HK-2 (cell line): ENCODE results near the gene PDCD6IP.

ENCODE experiments used
- DNase-seq: peaks from one replicate; pipeline ENCODE4 v3.0.0-alpha.2; 2018; ENCODE audit not compliant: unreplicated experiment

Gene PDCD6IP

DNA sequence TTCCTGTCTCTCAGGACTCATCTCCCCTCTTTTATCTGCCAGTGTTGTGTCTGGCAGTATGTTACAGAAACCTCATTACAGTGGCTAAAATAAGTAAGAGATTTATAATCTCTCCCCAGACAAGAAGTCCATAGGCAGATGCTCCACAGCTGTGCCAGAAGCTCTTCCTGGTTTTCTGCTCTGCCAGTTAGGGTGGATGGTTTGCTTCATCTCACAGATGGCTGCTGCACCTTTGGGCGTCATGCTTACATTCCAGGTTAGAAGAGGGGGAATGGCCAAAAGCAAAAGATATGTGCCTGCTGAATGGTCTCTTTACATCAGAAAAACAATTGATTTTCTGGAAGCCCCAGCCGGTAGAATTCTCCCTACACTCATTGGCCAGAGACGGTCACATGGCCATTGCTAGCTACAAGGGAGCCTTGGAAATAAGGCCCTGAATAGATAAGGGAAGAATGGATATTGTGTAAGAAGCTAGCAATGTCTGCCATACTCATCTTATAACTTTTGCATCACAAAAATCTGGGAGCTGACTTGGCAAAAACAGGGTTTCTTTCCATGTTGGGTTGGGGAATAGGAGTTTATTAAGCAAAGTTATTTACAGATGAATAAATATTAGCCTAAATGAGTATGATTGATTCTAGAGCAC is 91.1 kb downstream of the PDCD6IP start:
- DNase-seq = no peak

DNA sequence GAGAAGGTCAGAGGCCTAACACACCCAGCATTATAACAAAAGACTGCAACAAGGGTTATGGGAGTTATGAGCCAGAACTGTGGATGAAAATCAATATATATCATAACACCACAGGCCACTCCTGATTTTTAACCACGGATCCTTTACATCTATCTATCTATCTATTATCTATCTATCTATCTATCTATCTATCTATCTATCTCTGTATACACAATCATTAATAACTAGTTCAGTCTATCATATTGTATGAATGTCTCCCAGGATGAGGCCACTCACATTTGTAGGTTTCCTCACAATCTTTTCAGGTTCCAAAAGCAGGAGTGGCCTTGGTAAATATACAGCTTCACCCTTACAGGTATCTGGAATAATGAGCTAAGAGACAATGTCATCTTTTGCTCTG is 94.2 kb downstream of the PDCD6IP start:
- no peak for DNase-seq

DNA sequence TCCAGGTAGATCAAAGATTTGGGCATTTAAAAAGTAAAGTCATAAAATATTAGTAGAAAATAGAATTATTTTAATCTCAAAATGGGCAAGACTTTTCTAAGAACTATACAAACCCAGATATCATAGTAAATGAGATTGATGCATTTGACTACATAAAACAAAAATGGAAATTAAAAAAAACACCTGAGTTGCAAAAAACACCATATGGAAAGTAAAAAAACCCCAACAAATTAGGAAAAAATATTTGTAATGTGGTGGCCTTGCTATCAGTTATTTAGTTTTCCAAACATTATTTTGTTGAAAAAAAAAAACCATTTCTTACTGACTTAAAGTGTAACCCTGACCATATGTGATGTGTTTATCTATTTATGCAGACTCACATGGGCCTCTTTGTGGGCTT is 97.2 kb downstream of the PDCD6IP start:
- no peak for DNase-seq

DNA sequence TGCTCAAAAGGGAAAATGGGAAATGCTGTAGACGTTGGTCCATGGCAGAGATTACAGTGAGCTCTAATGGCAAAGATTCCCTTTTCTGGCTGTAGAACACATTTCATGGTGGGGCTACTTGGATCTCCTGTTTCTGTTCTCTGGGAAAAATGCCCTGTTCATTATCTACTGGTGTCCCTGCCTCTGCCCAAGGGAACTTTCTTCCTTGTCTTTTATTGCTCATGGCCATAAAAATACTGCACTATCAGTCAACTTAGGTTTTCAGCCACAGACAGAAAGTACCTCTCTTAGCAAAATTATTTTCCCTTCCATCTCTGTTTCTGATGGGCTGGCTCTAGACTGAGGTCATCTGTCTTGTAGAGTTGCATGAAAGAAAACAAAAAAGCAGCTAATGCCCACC is 98.9 kb downstream of the PDCD6IP start:
- no peak for DNase-seq

DNA sequence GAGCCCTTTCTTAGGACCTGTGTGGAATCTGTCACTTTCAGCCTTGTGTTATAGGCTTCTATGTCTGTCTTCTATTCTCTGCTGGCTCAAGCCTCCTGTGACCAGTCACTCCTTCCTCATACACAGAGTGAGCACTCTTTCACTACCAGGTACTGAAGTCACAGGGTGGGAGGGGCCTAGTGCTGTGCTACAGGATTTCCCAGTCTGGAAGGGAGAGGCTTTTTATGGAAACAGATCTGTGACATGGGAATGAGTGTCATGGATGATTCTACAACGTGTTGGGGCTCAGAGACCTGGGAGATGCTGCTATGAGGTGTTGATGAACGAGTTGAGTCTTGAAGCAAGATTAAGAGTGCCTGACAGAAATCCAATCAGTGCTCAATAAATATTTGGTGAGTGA is 100.5 kb downstream of the PDCD6IP start:
- DNase-seq = no peak

DNA sequence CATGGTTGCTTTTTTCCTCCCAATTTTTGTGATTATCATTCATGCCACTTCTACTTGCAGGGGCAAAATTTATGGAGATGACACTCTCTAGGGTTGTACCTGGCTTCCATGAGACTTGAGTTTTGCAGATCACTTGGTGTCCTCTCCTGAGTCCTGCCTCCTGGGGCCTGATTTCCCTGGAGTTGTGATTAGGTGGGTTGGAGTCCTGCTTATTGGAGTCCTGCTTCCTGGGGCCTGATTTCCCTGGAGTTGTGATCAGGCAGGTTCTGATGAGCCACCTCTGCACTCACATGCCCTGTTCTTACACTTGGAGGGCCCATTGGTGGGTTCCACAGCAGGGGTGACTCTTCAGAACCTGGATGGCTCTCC is 102.0 kb downstream of the PDCD6IP start:
- no peak for DNase-seq

DNA sequence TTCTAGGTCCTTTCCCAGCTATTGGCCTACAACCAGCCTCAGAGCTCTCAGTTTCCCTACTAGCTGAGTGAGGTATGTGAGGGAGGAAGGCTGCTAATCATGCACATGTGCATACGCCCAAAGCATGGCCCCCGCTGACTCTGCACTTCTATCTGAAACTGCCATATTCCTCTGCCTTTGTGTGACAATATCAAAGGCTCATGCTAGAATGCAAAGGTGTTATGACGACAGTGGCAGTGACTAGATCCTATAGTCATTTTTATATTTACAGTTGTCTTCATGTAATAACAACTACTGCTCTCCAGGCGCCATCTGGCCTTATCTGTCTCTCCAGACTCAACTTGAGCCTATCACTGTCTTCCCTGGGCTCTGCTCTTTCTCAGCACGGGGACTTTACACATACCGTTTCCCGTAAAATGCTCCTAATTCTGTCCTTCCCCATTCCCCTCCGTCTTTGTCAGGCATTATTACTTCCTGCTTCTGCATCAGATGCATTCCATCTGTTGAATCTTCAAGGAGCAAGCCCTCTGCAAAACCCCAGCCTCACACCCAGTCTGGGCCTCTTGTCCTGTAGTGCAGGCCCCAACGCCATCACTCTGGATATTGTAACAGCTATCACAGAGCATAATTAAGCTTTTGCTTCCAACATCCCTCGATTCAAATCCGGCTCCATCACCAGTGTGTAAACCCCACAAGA is 102.5 kb downstream of the PDCD6IP start:
- DNase-seq = no peak

DNA sequence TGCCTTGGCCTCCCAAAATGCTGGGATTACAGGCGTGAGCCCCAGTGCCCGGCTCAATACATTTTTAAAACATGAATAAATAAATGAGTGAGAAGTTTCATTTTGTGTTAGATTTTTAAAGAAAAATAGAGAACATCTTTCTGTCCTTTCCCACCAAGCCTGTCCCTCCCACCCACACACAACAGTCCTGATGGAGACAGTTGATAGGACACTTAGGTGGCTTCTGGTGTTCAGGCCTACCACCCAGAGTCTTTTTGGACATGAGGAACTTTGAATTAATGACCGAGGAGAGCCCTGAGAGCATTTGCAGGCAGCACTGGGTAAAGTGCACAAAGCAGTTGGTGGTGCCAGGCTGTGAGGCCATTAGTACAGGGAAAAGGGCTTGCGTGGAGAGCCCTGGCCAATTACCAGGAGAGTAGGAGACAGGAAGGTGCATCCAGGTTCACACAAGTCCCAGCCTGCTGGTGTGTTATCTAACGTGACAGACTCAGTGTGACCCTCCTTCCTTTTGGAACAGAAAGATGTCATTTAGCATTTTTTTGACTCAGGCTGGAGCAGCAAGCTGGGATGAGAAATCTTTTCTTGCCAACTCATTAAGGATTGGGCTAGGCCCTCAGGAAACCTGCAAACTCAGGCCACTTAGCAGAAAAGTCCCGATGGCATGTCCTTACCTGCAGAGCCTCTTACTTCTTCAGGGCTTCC is 103.6 kb downstream of the PDCD6IP start:
- DNase-seq = no peak

DNA sequence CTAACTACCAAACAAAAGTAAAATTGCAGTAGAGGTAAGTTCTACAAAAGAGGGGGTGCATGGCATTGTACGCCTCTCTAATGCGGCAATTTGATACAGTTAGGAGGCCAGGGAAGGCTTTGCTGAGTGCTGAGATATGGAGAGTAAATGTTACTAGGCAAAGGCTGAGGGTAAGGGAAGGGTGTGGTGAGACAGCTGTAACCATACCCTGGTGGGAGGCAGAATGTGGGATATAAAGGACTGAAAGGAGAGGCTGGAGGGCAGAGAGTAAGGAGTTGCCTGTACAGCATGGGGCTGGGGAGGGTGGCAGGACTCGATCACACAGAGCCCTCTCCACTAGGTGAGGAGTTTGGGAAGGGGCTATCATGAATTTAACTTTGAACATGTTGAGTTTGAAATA is 106.3 kb downstream of the PDCD6IP start:
- no peak for DNase-seq

DNA sequence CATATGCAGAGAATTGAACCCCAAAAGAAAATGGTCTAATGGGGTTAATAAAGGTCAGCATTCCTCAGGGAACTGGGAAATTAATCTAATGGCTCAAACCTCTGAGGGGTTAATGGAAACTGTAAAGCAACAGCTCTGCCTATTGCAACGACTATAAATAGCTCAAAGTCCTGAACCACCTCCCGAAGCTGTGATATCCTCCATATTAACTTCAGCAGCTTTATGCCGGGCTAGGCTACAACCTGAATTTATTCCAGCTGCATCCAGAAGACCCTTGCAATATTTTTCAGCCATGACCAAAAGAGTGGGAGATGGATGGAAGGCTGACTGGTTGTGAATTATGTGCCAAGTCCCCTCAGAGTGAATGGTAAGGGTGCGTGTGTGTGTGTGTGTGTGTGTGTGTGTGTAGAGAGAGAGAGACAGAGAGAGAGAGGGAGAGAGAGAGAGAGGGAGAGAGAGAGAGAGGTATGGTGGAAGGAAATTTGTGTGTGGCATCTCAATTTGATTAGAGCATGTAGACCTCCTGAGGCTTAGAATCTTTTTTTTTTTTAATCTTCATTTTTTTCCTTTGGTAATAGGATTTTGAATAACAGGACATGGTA is 109.9 kb downstream of the PDCD6IP start:
- no peak for DNase-seq

DNA sequence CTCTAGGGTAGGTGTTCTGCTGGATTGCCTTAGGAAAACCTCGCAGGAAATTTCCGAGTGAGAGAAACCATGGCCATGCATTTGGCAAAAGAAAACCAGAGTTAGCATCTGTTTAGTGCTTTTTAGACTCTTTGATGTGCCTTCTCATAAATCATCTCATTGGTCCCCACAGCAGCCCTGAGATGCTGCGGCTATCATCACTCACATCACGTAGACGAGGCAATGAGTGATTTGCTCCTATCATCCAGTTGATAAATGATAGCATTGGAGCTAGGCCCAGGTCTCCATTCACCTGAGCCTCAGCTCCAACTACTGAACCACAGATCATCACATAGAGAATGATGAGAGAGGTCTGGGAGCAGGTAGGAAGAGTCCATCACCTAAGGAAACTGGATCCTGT is 111.1 kb downstream of the PDCD6IP start:
- DNase-seq = no peak

DNA sequence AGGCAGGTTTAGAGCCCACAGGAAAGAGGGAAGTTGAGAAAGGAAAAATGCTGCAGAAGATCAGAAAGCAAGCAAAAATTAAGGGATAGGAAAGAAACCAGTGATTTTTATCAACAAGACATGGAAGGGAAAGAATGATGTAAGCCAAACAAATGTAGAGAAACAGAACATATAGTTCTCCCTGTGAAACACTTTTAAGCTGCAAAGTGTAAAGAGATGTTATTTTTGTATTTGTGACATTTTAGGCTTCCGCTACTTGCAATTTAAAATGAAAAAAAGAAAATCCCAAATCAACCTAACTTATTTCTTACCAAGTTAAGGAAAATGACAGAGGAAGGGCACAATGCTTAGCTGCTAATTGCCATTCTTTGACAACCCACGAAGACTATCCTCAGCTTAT is 111.6 kb downstream of the PDCD6IP start:
- no peak for DNase-seq

DNA sequence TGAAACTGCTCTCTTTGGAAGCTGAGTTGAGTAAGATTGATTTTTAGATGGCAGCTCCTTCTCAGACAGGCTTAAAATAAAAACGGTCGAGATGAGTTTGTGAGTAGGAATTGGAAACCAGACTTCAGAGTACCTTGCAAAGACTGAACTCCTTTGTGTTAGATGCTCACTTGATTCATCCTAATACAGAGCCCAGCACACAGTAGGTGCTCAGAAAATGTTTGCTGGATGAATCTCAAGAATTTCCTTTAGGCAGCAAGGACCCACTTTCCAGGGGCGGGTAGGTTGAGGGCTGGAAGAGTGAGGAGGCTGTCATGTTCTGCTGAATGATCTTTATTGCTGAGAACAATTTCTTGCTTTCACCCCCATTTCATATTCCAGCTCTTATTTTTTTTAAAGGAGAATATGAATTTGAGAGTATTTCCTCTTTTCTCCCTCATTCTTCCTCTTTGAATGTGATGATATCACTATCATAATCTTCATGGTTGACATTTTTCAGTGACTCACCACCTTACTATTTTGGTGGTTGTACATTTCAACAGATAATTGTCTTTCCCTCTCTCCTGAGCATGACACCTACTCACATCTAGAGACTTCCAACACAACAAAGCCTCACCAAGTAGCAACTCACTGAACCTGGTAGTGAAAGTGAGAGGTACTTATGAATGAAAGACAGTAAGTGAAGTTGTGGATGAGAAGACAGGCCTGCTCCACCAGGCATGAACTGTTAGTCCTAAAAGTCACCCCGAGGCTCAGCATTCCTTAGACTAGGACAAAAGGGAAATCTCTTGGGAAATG is 113.3 kb downstream of the PDCD6IP start:
- DNase-seq = no peak

DNA sequence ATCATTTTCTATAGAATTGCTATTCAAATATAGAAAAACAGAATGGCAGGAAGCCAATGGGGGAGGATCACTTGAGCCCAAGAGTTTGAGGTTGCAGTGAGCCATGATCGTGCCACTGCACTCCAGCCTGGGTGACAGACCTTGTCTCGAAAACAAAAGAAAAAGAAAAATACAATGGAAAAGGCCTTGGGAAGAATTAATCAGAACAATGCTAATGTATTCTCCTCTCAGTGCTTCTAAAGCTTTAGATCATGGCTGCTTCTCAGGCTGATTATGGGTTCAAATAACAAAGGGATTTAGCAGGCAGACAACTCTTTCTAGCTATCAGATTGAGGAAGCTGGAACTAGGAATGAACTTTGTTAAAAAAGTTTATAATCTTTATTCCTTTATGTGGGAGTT is 115.8 kb downstream of the PDCD6IP start:
- no peak for DNase-seq

DNA sequence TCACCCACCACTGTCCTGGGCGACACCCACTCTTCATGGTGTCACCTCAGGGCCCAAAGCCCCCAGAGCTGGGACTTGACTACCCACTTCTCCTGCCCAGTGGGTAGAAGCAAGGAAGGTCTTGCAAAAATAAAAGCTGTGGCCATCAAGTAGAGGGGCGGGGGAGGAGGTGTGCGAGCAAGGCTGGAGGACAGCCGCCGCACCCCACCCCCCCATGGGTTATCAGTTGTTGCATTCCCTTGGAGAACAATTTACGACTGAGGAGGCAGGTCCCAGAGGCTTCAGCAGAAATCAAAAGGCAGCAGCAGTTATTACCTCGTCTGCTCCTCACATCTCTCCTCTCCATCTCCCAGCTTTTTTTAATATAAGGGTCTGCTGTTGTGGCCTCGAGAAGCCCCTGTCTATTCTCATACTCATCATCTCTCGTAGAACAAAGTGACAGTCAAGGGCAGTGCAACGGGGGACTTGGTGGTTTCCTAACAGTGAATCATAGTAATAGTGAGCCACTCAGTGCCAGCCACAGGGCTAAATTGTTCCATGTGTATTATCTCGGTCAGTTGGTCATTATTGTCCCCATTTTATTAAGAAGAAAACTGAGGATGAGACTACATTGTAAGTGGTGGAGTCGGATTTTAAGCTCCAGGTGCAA is 116.4 kb downstream of the PDCD6IP start:
- no peak for DNase-seq

DNA sequence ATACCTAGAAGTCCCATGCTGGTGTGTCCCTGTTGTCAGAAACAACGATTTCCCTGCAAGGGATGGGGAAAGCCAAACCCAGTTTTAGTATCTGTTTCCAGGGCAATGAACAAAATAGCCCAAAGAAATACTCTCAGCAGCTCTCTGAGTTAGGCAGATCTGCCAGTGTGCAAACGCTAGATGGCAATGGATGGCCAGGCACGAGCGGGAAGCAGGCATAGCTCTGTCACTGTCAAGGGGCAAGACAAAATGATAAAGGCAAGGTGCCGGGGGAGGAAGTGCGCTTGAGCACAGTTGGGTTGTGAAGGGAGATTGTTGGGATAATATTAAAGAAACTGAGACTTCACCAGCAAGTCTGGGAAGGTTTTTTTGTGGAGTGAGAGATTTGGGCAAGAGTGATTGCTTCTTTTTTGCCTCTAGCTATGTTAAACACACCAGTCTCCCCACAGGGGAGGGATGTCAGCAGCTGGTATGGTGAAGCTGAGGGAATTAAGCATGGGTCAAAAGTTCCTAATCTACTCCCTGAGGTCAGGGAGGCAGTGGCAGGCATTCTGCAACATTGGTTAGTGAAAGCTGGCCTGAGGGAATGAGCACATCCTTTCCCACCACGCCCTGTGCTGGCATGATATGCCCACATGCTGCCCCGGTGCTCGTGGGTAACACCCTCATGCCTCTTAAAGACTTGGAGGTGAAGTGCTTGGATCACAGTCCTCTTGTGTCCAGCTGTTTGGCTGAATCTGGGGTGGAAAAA is 117.5 kb downstream of the PDCD6IP start:
- DNase-seq = no peak

DNA sequence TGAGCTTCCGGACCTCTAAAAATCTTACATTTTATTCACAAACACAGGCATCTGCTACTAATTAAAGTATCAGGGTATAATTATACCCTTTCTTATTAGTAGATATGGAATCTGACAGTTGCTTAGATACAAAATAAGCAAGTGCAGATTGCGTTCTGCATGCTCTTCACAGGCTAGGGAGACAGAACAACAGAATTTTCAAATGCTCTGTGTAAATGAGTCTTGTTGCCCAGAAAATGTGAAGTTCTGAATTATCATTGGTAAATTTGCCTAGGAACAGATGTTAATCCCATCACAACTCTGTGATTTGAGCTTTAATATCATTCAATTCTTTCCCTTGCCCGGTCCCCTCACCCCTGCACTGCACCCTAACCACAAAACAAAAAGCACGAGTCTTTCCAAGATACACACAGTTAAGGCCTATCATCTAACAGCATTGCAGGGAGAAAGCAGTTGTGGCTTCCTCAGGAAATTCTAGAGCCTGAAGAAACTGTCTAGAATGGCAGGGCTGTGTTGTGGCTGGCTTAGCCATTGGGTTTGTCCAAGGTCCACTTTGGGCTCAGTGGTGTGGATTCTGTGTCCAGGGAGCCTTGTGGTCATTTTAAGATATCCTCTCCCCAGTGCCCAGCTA is 119.8 kb downstream of the PDCD6IP start:
- DNase-seq = no peak
